Heart left ventricle (tissue), 16 donors: ENCODE results near the gene KLHL8. TPM values are rescaled to one million over a fixed set of nuclear protein-coding genes. Genes with fewer than 3 reads are reported as not detected.
"Not testable (repeated sequence)": the region's sequence is repeated elsewhere in the genome, so short reads cannot be mapped to it uniquely, and the experiment has no call there.

ENCODE experiments used
- ATAC-seq, 4 donors: fragments of 200-7000 bp; cut with Tn5 transposase; one replicate each; pipeline ENCODE4 v1.9.1; 2020 to 2022; ENCODE audit warnings: moderate library complexity in 4 of 4, mild to moderate bottlenecking in 3 of 4, moderate number of reproducible peaks in 1 of 4
- DNase-seq, 5 donors: peaks; one replicate each; pipeline ENCODE4 v3.0.0-alpha.2; 2020
- H3K27ac ChIP-seq, 12 donors: fragments of 200-600 bp; sonication (generic) in 4 of 12; one replicate each; pipeline versions ENCODE4 v1.5.0 to v1.8.0; 2016 to 2022; ENCODE audit warnings: mild to moderate bottlenecking in 2 of 12
- H3K27me3 ChIP-seq, 9 donors: fragments of 200-600 bp; sonication (generic) in 2 of 9; one replicate each; pipeline versions ENCODE4 v1.5.1 to v1.8.0; 2016 to 2022; ENCODE audit warnings: mild to moderate bottlenecking in 3 of 9
- H3K36me3 ChIP-seq, 9 donors: fragments of 200-600 bp; sonication (generic) in 2 of 9; one replicate each; pipeline versions ENCODE4 v1.5.0 to v1.8.0; 2018 to 2022; ENCODE audit warnings: mild to moderate bottlenecking in 2 of 9
- H3K4me1 ChIP-seq, 12 donors: fragments of 200-600 bp; sonication (generic) in 4 of 12; one replicate each; pipeline versions ENCODE4 v1.5.0 to v1.8.0; 2016 to 2022; ENCODE audit warnings: mild to moderate bottlenecking in 3 of 12
- H3K4me3 ChIP-seq, 12 donors: fragments of 200-600 bp; sonication (generic) in 4 of 12; one replicate each; pipeline versions ENCODE4 v1.5.0 to v1.8.0; 2017 to 2022; ENCODE audit warnings: mild to moderate bottlenecking in 9 of 12, moderate library complexity in 4 of 12
- H3K9me3 ChIP-seq, 12 donors: fragments of 200-600 bp; sonication (generic) in 4 of 12; one replicate each; pipeline versions ENCODE4 v1.5.0 to v1.8.0; 2016 to 2022; ENCODE audit warnings: mild to moderate bottlenecking in 1 of 12
- POLR2A ChIP-seq, 2 donors: fragments of 450-650 bp; IDR thresholded peaks; one replicate each; pipeline ENCODE4 v1.6.1; 2017; ENCODE audit warnings: antibody characterized with exemption in 2 of 2, mild to moderate bottlenecking in 2 of 2, moderate library complexity in 2 of 2
- WGBS, 4 donors: extraction: QIAGEN DNeasy Blood & Tissue Kit in 2 of 4; methylation state at CpG; one replicate each; pipeline versions ENCODE4 v1.1.5 to v1.1.7; 2013 to 2018; 5-methylcytosine and 5-hydroxymethylcytosine counted together
- intact Hi-C, 10 donors: fragments of 100-400 bp; cut with DNase I; formaldehyde crosslinking; loops; one replicate each; pipeline versions ENCODE4 v1.11.1 to v1.14.2; 2022
- polyA plus RNA-seq, 2 donors: library from polyadenylated mRNA; stranded (reverse); fragments of 200-250 nt; gene quantifications; one replicate each; pipeline ENCODE4 v1.2.3, GENCODE V29; 2013
- total RNA-seq, 9 donors: library from RNA; depleted of rRNA in 2 of 9; stranded (reverse); fragments of >200 nt in 2 of 9; fragmentation: NEBNext Ultra II Directional in 3 of 9; extraction: Animal tissue kit (Norgen Biotek cat#: 25700) in 3 of 9; gene quantifications; one replicate each; pipeline versions ENCODE4 v1.1.0 to v1.2.4, GENCODE V29; 2016 to 2023
- TF ChIP-seq, protein P1 (sequence below), 12 donors: fragments of 200-600 bp; sonication (generic) in 4 of 12; IDR thresholded peaks; one replicate each; pipeline versions ENCODE4 v1.5.0 to v1.8.0; 2018 to 2022; ENCODE audit warnings: antibody characterized with exemption in 12 of 12, mild to moderate bottlenecking in 5 of 12
- donor health status: ischemic (EF 13 %, LVEDD 7.1; RV severe dilation, severe dysfunction).
- donor health status: healthy with polysubstance abuse.
- donor health status: DM: no; HTN: yes; CAD: no.
- donor health status: DM: no; HTN: no; CAD: no.
- donor health status: ischemic (EF 25% LVEDD 6.9; RV normal size, moderate dysfunction).
- donor health status: ischemic (EF 25% LVEDD 5.7; RV mildly dilated, moderate dysfunction).
- donor health status: healthy.
- donor health status: DM: yes; HTN: yes; CAD: no.
- donor health status: ischemic (EF 35%, LVEDD 5.7; RV mildly dilated, moderate dysfunction).
- donor health status: nonischemic (EF 11% LVEDD 7.7; RV severe dilation, severe dysfunction).
- donor health status: DM: yes; HTN: yes; CAD: no.
- donor health status: PGD.
- donor health status: ischemic (EF 29% LVEDD 5.4; RV normal size, mild dysfunction).
- donor health status: nonischemic (EF 23%, LVEDD 6.1; RV moderate dilation, normal function).

KLHL8 gene
- total and polyA plus RNA-seq, 11 donors: 2.9 to 14.7 (median 10.1) TPM

DNA sequence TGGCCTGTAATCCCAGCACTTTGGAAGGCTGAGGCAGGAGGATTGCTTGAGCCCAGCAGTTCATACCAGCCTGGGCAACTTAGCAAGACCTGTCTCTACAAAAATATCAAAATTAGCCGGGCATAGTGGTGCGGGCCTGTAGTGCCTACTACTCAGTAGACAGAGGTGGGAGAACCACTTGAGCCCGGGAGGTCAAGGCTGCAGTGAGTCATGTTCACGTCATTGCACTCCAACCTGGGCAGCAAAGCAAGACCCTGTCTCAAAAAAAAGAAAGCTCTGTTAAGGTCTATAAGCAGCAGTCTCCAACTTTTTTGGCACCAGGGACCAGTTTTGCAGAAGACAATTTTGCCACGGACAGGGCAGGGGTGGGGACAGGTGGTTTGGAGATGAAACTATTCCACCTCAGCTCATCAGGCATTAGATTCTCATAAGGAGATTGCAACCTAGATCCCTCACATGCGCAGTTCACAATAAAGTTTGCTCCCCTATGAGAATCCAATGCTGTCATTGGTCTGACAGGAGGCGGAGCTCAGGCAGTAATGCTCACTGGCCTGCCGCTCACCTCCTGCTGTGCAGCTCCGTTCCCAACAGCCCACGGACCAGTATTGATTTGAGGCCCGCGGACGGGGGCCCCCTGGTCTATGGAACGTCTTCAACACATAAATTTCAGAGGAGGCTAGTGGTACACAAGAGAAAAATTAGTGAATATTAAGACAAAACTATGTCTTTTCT, 67.9 kb downstream of the KLHL8 start:
- WGBS, 4 donors: 88 to 89% (median 89%) methylated on average over 14 of the region's 14 CpGs

DNA sequence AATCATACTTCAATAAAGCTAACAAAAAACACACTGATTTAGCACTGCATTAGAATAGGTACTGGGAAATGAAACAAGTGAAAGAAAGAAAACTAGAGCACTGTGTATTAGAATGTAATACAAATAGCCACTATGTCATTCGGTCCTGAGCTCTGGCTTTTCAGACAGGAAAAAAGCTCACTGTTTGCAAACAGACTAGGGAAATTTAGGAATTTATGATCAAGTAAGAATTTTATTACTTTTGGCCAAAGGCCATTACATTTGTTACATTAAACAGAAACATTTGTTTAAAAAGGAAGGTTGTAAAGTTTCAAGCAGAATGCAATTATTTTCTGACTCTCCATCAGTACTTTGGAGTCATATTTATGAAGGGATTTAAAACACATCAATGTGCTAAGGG, 68.7 kb downstream of the KLHL8 start:
- Histone ChIP-seq H3K4me1 (no peaks in the 10 kb centered on the region), H3K4me3 (no peak overlapping the region), H3K27ac (peak overlapping the region in 1 of 12 donors; percentile 36), H3K36me3 (peaks cover 0 to under 1% (median 0%) of the 10 kb centered on the region in 9 donors), H3K9me3 (no peaks in the 10 kb centered on the region), H3K27me3 (no peaks in the 10 kb centered on the region)
- intact Hi-C loops: loop anchor here in 9 of 10 donors (1.0 to 10.0 kb wide), 7 partner anchors 66 to 316 kb away; no protein-coding TSS in a partner anchor
- 77 to 93% (median 81%) methylated on average over 1 of the region's 1 CpG for WGBS, 4 donors
- TF ChIP-seq, protein P1, sequence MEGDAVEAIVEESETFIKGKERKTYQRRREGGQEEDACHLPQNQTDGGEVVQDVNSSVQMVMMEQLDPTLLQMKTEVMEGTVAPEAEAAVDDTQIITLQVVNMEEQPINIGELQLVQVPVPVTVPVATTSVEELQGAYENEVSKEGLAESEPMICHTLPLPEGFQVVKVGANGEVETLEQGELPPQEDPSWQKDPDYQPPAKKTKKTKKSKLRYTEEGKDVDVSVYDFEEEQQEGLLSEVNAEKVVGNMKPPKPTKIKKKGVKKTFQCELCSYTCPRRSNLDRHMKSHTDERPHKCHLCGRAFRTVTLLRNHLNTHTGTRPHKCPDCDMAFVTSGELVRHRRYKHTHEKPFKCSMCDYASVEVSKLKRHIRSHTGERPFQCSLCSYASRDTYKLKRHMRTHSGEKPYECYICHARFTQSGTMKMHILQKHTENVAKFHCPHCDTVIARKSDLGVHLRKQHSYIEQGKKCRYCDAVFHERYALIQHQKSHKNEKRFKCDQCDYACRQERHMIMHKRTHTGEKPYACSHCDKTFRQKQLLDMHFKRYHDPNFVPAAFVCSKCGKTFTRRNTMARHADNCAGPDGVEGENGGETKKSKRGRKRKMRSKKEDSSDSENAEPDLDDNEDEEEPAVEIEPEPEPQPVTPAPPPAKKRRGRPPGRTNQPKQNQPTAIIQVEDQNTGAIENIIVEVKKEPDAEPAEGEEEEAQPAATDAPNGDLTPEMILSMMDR (IDR thresholded peaks at IDR 0.05): no peak
- DNase-seq (no peak), ATAC-seq (no peak)

More for the DNA sequence above, 67.9 kb downstream of the KLHL8 start:
- intact Hi-C loops: loop anchor here in 4 of 10 donors (5.0 to 10.0 kb wide), 4 partner anchors 65 to 315 kb away; no protein-coding TSS in a partner anchor
- Histone ChIP-seq H3K4me1 (no peaks in the 10 kb centered on the region), H3K9me3 (no peaks in the 10 kb centered on the region), H3K27me3 (no peaks in the 10 kb centered on the region), H3K36me3 (no peaks in the 10 kb centered on the region), H3K27ac (peak overlapping the region in 1 of 12 donors; percentile 36), H3K4me3 (no peak overlapping the region)
- DNase-seq (no peak), ATAC-seq (peak in 1 of 4 donors; percentile 39)
- TF ChIP-seq POLR2A (IDR thresholded peaks at IDR 0.05): no peak
- TF ChIP-seq, protein P1 (IDR thresholded peaks at IDR 0.05): no peak

GRCh38 chr4:87150498-87151261, 69.7 kb downstream of the KLHL8 start:
- DNase-seq (peak in 2 of 5 donors; percentile 27 to 46), ATAC-seq (peak; percentile 38 to 82 (median 74))
- Histone ChIP-seq H3K36me3 (peaks cover 0 to 9% (median 0%) of the 10 kb centered on the region in 9 donors), H3K4me1 (no peaks in the 10 kb centered on the region), H3K4me3 (no peak overlapping the region), H3K9me3 (no peaks in the 10 kb centered on the region), H3K27me3 (no peaks in the 10 kb centered on the region), H3K27ac (no peak overlapping the region)
- WGBS, 4 donors: 39 to 56% (median 50%) methylated on average over 2 of the region's 2 CpGs
- intact Hi-C loops: loop anchor here (1.0 to 10.0 kb wide), 7 partner anchors 67 to 317 kb away; no protein-coding TSS in a partner anchor
- TF ChIP-seq, protein P1 (IDR thresholded peaks at IDR 0.05): peak; percentile 82 to 94 (median 90)
- no peak for TF ChIP-seq POLR2A (IDR thresholded peaks at IDR 0.05)

DNA sequence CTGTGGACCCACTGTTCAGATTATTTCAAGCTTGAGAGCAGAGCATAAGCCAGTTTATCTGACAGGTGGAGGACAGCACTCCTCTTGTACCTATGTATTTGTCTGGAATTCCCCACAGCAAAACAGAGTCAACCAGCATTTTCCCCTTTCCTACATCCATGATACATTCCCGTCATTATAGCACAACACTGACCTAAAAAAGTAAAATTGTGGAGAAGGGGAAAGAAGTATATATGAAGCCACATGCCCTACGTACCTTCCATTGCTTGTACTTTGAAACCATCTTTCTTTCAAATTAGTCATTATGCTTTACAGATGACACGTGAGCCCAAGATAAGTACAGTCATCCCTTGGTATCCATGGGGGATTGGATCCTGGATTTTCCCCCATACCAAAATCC, 73.3 kb downstream of the KLHL8 start:
- 86 to 90% (median 89%) methylated on average over 3 of the region's 3 CpGs for WGBS, 4 donors
- no peak for TF ChIP-seq POLR2A (IDR thresholded peaks at IDR 0.05)
- TF ChIP-seq, protein P1 (IDR thresholded peaks at IDR 0.05): no peak
- Histone ChIP-seq H3K4me3 (no peak overlapping the region), H3K36me3 (peaks cover 0 to 35% (median 14%) of the 10 kb centered on the region in 9 donors), H3K4me1 (no peaks in the 10 kb centered on the region), H3K9me3 (no peaks in the 10 kb centered on the region), H3K27ac (no peak overlapping the region), H3K27me3 (no peaks in the 10 kb centered on the region)
- DNase-seq: no peak
- intact Hi-C loops: loop anchor here in 1 of 10 donors (10.0 kb wide), 1 partner anchor 318 kb away; no protein-coding TSS in a partner anchor
- ATAC-seq: no peak

DNA sequence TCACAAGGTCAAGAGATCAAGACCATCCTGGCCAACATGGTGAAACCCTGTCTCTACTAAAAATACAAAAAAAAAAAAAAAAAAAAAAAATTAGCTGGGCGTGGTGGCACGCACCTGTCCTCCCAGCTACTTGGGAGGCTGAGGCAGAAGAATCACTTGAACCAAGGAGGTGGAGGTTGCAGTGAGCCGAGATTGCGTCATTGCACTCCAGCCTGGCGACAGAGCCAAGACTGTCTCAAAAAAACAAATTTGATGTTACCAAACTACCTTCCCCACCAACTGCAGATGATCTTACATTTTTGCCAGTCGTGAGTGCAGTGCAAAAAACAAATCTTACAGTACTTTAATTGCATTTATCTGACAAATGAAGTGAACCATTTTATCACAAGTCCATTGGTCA, 74.5 kb downstream of the KLHL8 start:
- not testable (repeated sequence) for ATAC-seq

More for the DNA sequence above, 74.5 kb downstream of the KLHL8 start:
- 97 to 98% (median 98%) methylated on average over 6 of the region's 6 CpGs for WGBS, 4 donors
- peaks cover 0 to 44% (median 26%) of the 10 kb centered on the region in 9 donors for H3K36me3 ChIP-seq
- H3K9me3 ChIP-seq, DNase-seq, H3K27me3 ChIP-seq, H3K4me1 ChIP-seq, H3K4me3 ChIP-seq, H3K27ac ChIP-seq: not testable (repeated sequence)
- intact Hi-C loops: loop anchor here in 1 of 10 donors (10.0 kb wide), 1 partner anchor 319 kb away; no protein-coding TSS in a partner anchor
